H1 (cell line): ENCODE results near the gene ASB7. TPM values are rescaled to one million over a fixed set of nuclear protein-coding genes. Genes with fewer than 3 reads are reported as not detected.

Source experiments
- CTCF ChIA-PET: fragments of 300-600 bp; sonication (Branson Sonifier 250); formaldehyde crosslinking; loops from one replicate; lab custom pipeline; 2021; ENCODE audit not compliant: partially characterized antibody; lab: Charles Lee
- POLR2A ChIA-PET: fragments of 300-600 bp; sonication (Branson Sonifier 250); formaldehyde crosslinking; loops from one replicate; lab custom pipeline; 2021; ENCODE audit warnings: inconsistent platforms; ENCODE audit not compliant: partially characterized antibody; lab: Charles Lee
- DNase-seq, 2 experiments: peaks; one replicate each; pipeline versions ENCODE4 v3.0.0 to v3.0.0-alpha.2; 2010 to 2022; ENCODE audit warnings: low spot score in 2 of 2, low read depth in 1 of 2, mixed read lengths in 1 of 2
- FAIRE-seq: peaks from 2 replicates; lab custom pipeline; 2011; peaks lifted over from hg19 to GRCh38; lab: Jason Lieb, UNC
- H2AFZ ChIP-seq: 2 replicates; pipeline ENCODE4 v1.8.1; 2012; ENCODE audit warnings: low read length, inconsistent platforms
- H2AK5ac ChIP-seq: 2 replicates; pipeline ENCODE4 v1.6.1; 2013; ENCODE audit warnings: low read depth, low read length
- H2BK120ac ChIP-seq: replicated peaks from 2 replicates; pipeline ENCODE3; 2013; ENCODE audit warnings: low read depth, low read length, inconsistent platforms
- H2BK12ac ChIP-seq: 2 replicates; pipeline ENCODE4 v1.6.1; 2013; ENCODE audit warnings: low read depth, low read length
- H2BK15ac ChIP-seq: 2 replicates; pipeline ENCODE4 v1.6.1; 2013; ENCODE audit warnings: low read length
- H2BK20ac ChIP-seq: 2 replicates; pipeline ENCODE4 v1.6.1; 2013; ENCODE audit warnings: low read length
- H2BK5ac ChIP-seq: 2 replicates; pipeline ENCODE4 v1.6.1; 2013; ENCODE audit warnings: low read depth, low read length
- H3K14ac ChIP-seq: 2 replicates; pipeline ENCODE4 v1.6.1; 2013; ENCODE audit warnings: inconsistent platforms; ENCODE audit not compliant: insufficient read length
- H3K18ac ChIP-seq: 2 replicates; pipeline ENCODE4 v1.6.1; 2013; ENCODE audit warnings: low read length; ENCODE audit errors: extremely low read depth
- H3K23ac ChIP-seq: 2 replicates; pipeline ENCODE4 v1.6.1; 2013; ENCODE audit warnings: inconsistent platforms; ENCODE audit not compliant: insufficient read length
- H3K23me2 ChIP-seq: 2 replicates; pipeline ENCODE4 v1.6.1; 2013; ENCODE audit warnings: low read depth, low read length
- H3K27ac ChIP-seq: 2 replicates; pipeline ENCODE4 v1.6.1; 2011; ENCODE audit warnings: low read depth, low read length, inconsistent platforms
- H3K27me3 ChIP-seq, 4 experiments: replicated peaks in 1 of 4; 1 replicate in 1 of 4; 2 replicates in 3 of 4; pipeline versions ENCODE4 v1.6.1 to v1.8.1; 2011 to 2013; ENCODE audit warnings: low read length in 3 of 4, mild to moderate bottlenecking in 3 of 4, inconsistent platforms in 2 of 4, mixed read lengths in 2 of 4, moderate library complexity in 1 of 4; ENCODE audit not compliant: control insufficient read depth in 3 of 4, insufficient read depth in 3 of 4; ENCODE audit errors: extremely low read depth in 1 of 4
- H3K36me3 ChIP-seq, 4 experiments: 2 replicates each; pipeline versions ENCODE4 v1.6.1 to v1.8.1; 2011 to 2013; ENCODE audit warnings: mild to moderate bottlenecking in 4 of 4, low read length in 3 of 4, moderate library complexity in 2 of 4, control low read depth in 1 of 4, inconsistent platforms in 1 of 4; ENCODE audit not compliant: insufficient read depth in 4 of 4, control insufficient read depth in 2 of 4
- H3K4ac ChIP-seq: replicated peaks from 2 replicates; pipeline ENCODE3; 2013; ENCODE audit warnings: low read length, low read depth, mixed read lengths, inconsistent platforms; ENCODE audit not compliant: insufficient read length
- H3K4me1 ChIP-seq, 4 experiments: replicated peaks in 1 of 4; 1 replicate in 1 of 4; 2 replicates in 3 of 4; pipeline versions ENCODE4 v1.6.1 to v1.8.1; 2011 to 2013; ENCODE audit warnings: low read length in 3 of 4, inconsistent platforms in 2 of 4, mixed read lengths in 1 of 4; ENCODE audit not compliant: insufficient read depth in 4 of 4, control insufficient read depth in 3 of 4
- H3K4me2 ChIP-seq, 2 experiments: 2 replicates each; pipeline versions ENCODE4 v1.6.1 to v1.8.1; 2011 to 2013; ENCODE audit warnings: low read depth in 2 of 2, low read length in 2 of 2, control low read depth in 1 of 2, inconsistent platforms in 1 of 2, mild to moderate bottlenecking in 1 of 2; ENCODE audit not compliant: insufficient read depth in 1 of 2
- H3K4me3 ChIP-seq, 4 experiments: fragments of 200-600, 300-600 bp in 1 of 4; sonication (generic), shearing (Covaris generic), sonication (Bioruptor Twin) in 1 of 4; 2 replicates each; pipeline versions ENCODE4 v1.5.1 to v1.8.1; 2011 to 2016; ENCODE audit warnings: low read length in 4 of 4, low read depth in 3 of 4, control low read depth in 2 of 4, inconsistent platforms in 2 of 4, mild to moderate bottlenecking in 2 of 4, mixed read lengths in 1 of 4, moderate library complexity in 1 of 4; ENCODE audit not compliant: insufficient read depth in 2 of 4; ENCODE audit errors: extremely low read depth in 1 of 4
- H3K56ac ChIP-seq: replicated peaks from 2 replicates; pipeline ENCODE3; 2013; ENCODE audit warnings: low read depth, mild to moderate bottlenecking, mixed read lengths, low read length, inconsistent platforms; ENCODE audit not compliant: insufficient read length
- H3K79me1 ChIP-seq: 2 replicates; pipeline ENCODE4 v1.6.1; 2013; ENCODE audit warnings: low read depth, low read length, control low read depth
- H3K79me2 ChIP-seq, 2 experiments: 2 replicates each; pipeline versions ENCODE4 v1.6.1 to v1.8.1; 2012 to 2013; ENCODE audit warnings: low read length in 2 of 2, mild to moderate bottlenecking in 2 of 2, inconsistent platforms in 1 of 2; ENCODE audit not compliant: insufficient read depth in 2 of 2, control insufficient read depth in 1 of 2
- H3K9ac ChIP-seq, 4 experiments: replicated peaks in 1 of 4; 1 replicate in 1 of 4; 2 replicates in 3 of 4; pipeline versions ENCODE4 v1.6.1 to v1.8.1; 2011 to 2013; ENCODE audit warnings: low read depth in 3 of 4, low read length in 3 of 4, control low read depth in 2 of 4, mild to moderate bottlenecking in 2 of 4, moderate library complexity in 2 of 4, inconsistent platforms in 1 of 4; ENCODE audit errors: extremely low read depth in 1 of 4
- H3K9me3 ChIP-seq, 2 experiments: 2 replicates each; pipeline versions ENCODE4 v1.6.1 to v1.8.1; 2012 to 2013; ENCODE audit warnings: mild to moderate bottlenecking in 2 of 2, moderate library complexity in 2 of 2, control low read depth in 1 of 2, inconsistent platforms in 1 of 2, low read depth in 1 of 2, low read length in 1 of 2, mixed read lengths in 1 of 2; ENCODE audit not compliant: insufficient read depth in 2 of 2
- H4K20me1 ChIP-seq, 2 experiments: replicated peaks in 1 of 2; 2 replicates each; pipeline versions ENCODE3 to v1.8.1; 2011 to 2013; ENCODE audit warnings: inconsistent platforms in 2 of 2, low read length in 2 of 2, mild to moderate bottlenecking in 1 of 2; ENCODE audit not compliant: insufficient read depth in 2 of 2, control insufficient read depth in 1 of 2
- H4K5ac ChIP-seq: 2 replicates; pipeline ENCODE4 v1.6.1; 2013; ENCODE audit warnings: low read length, low read depth, mixed read lengths, inconsistent platforms; ENCODE audit not compliant: insufficient read length
- H4K8ac ChIP-seq: 2 replicates; pipeline ENCODE4 v1.8.0; 2013; ENCODE audit warnings: mild to moderate bottlenecking, moderate library complexity, low read length, inconsistent platforms; ENCODE audit not compliant: insufficient read depth; ENCODE audit errors: extremely low read depth
- H4K91ac ChIP-seq: replicated peaks from 2 replicates; pipeline ENCODE3; 2013; ENCODE audit warnings: low read length, mixed read lengths, inconsistent platforms; ENCODE audit not compliant: insufficient read length
- BRCA1 ChIP-seq: IDR thresholded peaks from 2 replicates; pipeline ENCODE4 v1.6.1; 2012; ENCODE audit warnings: low read depth, low read length, improper control_type of control experiment
- CTCF ChIP-seq, 3 experiments: IDR thresholded peaks; 1 replicate in 2 of 3; 2 replicates in 1 of 3; pipeline versions ENCODE4 v1.5.1 to v1.6.1; 2011; ENCODE audit warnings: low read length in 3 of 3, mild to moderate bottlenecking in 3 of 3, inconsistent platforms in 2 of 3, low read depth in 1 of 3, moderate library complexity in 1 of 3; ENCODE audit not compliant: insufficient read depth in 1 of 3; ENCODE audit errors: control extremely low read depth in 1 of 3
- GTF2F1 ChIP-seq: IDR thresholded peaks from 2 replicates; pipeline ENCODE4 v1.6.1; 2012; ENCODE audit warnings: low read depth, low read length, improper control_type of control experiment, borderline replicate concordance
- KDM4A ChIP-seq: IDR thresholded peaks from one replicate; pipeline ENCODE4 v1.7.1; 2012; ENCODE audit warnings: low read depth, mild to moderate bottlenecking, moderate library complexity, low read length, inconsistent platforms; ENCODE audit not compliant: severe bottlenecking
- NANOG ChIP-seq: IDR thresholded peaks from 2 replicates; pipeline ENCODE4 v1.6.1; 2011; ENCODE audit warnings: low read length, low read depth, mild to moderate bottlenecking, inconsistent platforms; ENCODE audit not compliant: insufficient read depth, poor library complexity, severe bottlenecking
- POLR2AphosphoS5 ChIP-seq: IDR thresholded peaks from 2 replicates; pipeline ENCODE4 v1.6.1; 2011; ENCODE audit warnings: low read depth, low read length
- SRF ChIP-seq: IDR thresholded peaks from 2 replicates; pipeline ENCODE4 v1.6.1; 2011; ENCODE audit warnings: mild to moderate bottlenecking, low read depth, low read length, moderate library complexity
- USF2 ChIP-seq: IDR thresholded peaks from 2 replicates; pipeline ENCODE4 v1.6.1; 2011; ENCODE audit warnings: low read length, improper control_type of control experiment
- WGBS, 2 experiments: shearing (Covaris generic) in 1 of 2; methylation state at CpG; one replicate each; pipeline versions ENCODE4 v1.1.6 to v1.1.7; 2013 to 2015; ENCODE audit warnings: low lambda C conversion rate in 2 of 2, mixed read lengths in 2 of 2, inconsistent platforms in 1 of 2, low coverage in 1 of 2, missing lambda C conversion rate in 1 of 2; ENCODE audit not compliant: insufficient replicate concordance in 2 of 2, insufficient coverage in 1 of 2, insufficient read length in 1 of 2; ENCODE audit errors: extremely low coverage in 1 of 2, missing lambda C conversion rate in 1 of 2; 5-methylcytosine and 5-hydroxymethylcytosine counted together
- polyA plus RNA-seq, 7 experiments: library from polyadenylated mRNA; depleted of rRNA in 3 of 7; stranded (reverse) in 5 of 7; unstranded in 2 of 7; fragments of >200 nt in 5 of 7; fragments of 200-250 nt in 2 of 7; gene quantifications; 1 replicate in 5 of 7; 2 replicates in 1 of 7; 4 replicates in 1 of 7; pipeline versions ENCODE4 v1.2.1 to v1.2.3, GENCODE V29; 2011 to 2013; ENCODE audit warnings: missing spikeins in 2 of 7, mixed read lengths in 2 of 7
- total RNA-seq: library from RNA; stranded (reverse); fragmentation: NEBNext Ultra II Directional; extraction: Animal tissue kit (Norgen Biotek cat#: 25700); gene quantifications from 2 replicates; pipeline ENCODE4 v1.2.1, GENCODE V29; 2021

Gene ASB7
- total and polyA plus RNA-seq, 2 of the 8 experiments (the other 6 are each of a cell fraction or from before 2014, with no cell fraction given) = 5.2 to 12.8 TPM

GRCh38 chr15:100602823-100603393, 519 bp downstream of the ASB7 start:
- Histone ChIP-seq H3K27ac (peak overlapping the region; percentile 71), H2BK20ac (no peak overlapping the region), H4K20me1 (peaks cover 0 to 2% of the 10 kb centered on the region in 2 experiments), H4K91ac (peak overlapping the region; percentile 66), H2AFZ (no peak overlapping the region), H3K4me1 (peaks cover 0 to 9% (median 4%) of the 10 kb centered on the region in 4 experiments; a peak in 3 of 7 replicates), H3K23ac (no peak overlapping the region), H3K9me3 (no peaks in the 10 kb centered on the region), H3K4me2 (peak overlapping the region; percentile 68 to 72), H3K14ac (no peak overlapping the region), H3K56ac (peak overlapping the region; percentile 49), H2BK12ac (no peak overlapping the region), H4K8ac (peak overlapping the region; percentile 94; the same call in 1 of the 2 replicates), H3K18ac (peak overlapping the region; percentile 72; the same call in 1 of the 2 replicates), H2BK15ac (no peak overlapping the region), H3K23me2 (0 out of 2 replicates have a peak, but pooled peaks cover 3% of the 10 kb centered on the region), H4K5ac (peak overlapping the region; percentile 60), H3K27me3 (no peaks in the 10 kb centered on the region), H2AK5ac (no peak overlapping the region), H3K4ac (peak overlapping the region; percentile 61), H2BK5ac (peak overlapping the region; percentile 84; the same call in 1 of the 2 replicates), H3K36me3 (peaks cover 0 to 5% (median 0%) of the 10 kb centered on the region in 4 experiments; a peak in 5 of 8 replicates), H2BK120ac (no peak overlapping the region), H3K9ac (peak overlapping the region; percentile 76 to 80 (median 78)), H3K79me1 (peaks cover 3% of the 10 kb centered on the region; the same call in 1 of the 2 replicates), H3K4me3 (peak overlapping the region; percentile 95 to 99 (median 96)), H3K79me2 (peaks cover 0 to 60% of the 10 kb centered on the region in 2 experiments; a peak in 3 of 4 replicates)
- WGBS, 2 experiments = 3% methylated on average over 14 of the region's 16 CpGs; no CpG with 5 or more reads in 1 of the 2 experiments
- FAIRE-seq = no peak
- ChIA-PET POLR2A (interaction anchor here (1.0 to 1.8 kb wide), 2 partner anchors 254 to 692 kb away, joined by 3 to 9 read pairs; no protein-coding TSS in a partner anchor), CTCF (interaction anchor here (1.0 to 4.3 kb wide), 5 partner anchors 30 to 315 kb away, joined by 3 to 20 read pairs (median 4); no protein-coding TSS in a partner anchor)
- peak in 1 of 2 experiments; percentile 83 for DNase-seq
- TF ChIP-seq SRF (no peak), NANOG (no peak), BRCA1 (no peak), CTCF (IDR thresholded peaks at IDR 0.05; ENCODE audit: control extremely low read depth in 1 of 3, insufficient read depth in 1 of 3, low read depth in 1 of 3, low read length in 3 of 3) (no peak), GTF2F1 (no peak), KDM4A (peak; percentile 27), USF2 (no peak), POLR2AphosphoS5 (no peak)
